NCI-H1417 treated with DMSO at 0.1 percent for 48 hours (cell line): ENCODE data around the gene CPXM2.

ENCODE experiments used
- DNase-seq: peaks from one replicate; lab custom pipeline; 2025; lab: John Stamatoyannopoulos, UW

The CPXM2 gene

GRCh38 chr10:123847686-123848432 lies 43.7 kb downstream of the CPXM2 start:
- DNase-seq, result no peak

- DNase-seq, result no peak
Observed at GRCh38 chr10:123843835-123844234, 47.8 kb downstream of the CPXM2 start.

GRCh38 chr10:123842692-123843385 lies 48.8 kb downstream of the CPXM2 start:
- DNase-seq, result no peak

DNA sequence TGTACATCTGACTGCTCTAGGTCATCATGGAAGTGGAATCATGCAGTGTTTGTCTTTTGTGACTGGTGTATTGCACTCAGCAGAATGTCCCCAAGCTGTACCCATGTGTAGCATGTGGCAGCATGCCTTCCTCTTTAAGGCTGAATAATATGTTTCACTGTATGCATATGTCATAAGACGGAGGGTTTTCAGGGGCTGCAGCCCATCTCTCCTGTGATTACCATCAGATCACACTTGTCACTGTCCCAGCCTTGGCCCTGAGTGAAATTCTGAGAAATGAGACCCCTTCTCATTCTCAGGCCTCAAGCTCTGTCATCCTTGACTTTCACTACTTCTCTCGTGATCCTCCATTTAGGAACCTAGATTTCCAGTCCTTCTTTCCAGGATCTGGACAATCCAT lies 50.0 kb downstream of the CPXM2 start:
- no peak for DNase-seq

- no peak for DNase-seq
Observed at GRCh38 chr10:123841115-123841514, 50.5 kb downstream of the CPXM2 start.

DNA sequence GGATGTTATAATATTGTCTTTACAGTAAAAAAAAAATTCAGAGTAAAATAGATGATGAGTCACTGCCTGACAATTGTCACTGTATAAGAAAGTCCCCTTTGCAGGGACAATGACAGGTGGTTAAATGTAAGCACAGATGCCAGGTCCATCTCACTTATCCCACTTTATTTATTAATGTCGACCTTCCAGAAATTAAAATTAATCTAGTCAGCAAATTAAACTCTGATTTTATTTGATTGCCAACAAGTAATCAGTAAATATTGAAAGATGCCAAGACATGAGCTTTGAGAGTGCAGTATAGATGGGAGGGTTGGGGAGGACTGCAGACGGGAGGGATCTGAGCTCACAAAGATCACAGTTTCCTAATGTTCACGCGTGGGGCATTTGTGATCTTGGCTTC lies 50.9 kb downstream of the CPXM2 start:
- DNase-seq, result no peak

- no peak for DNase-seq
Observed at GRCh38 chr10:123838596-123839310, 52.9 kb downstream of the CPXM2 start.

GRCh38 chr10:123837756-123838155 lies 53.9 kb downstream of the CPXM2 start:
- no peak for DNase-seq

- DNase-seq, result no peak
Observed at GRCh38 chr10:123836418-123837145, 55.0 kb downstream of the CPXM2 start.

DNA sequence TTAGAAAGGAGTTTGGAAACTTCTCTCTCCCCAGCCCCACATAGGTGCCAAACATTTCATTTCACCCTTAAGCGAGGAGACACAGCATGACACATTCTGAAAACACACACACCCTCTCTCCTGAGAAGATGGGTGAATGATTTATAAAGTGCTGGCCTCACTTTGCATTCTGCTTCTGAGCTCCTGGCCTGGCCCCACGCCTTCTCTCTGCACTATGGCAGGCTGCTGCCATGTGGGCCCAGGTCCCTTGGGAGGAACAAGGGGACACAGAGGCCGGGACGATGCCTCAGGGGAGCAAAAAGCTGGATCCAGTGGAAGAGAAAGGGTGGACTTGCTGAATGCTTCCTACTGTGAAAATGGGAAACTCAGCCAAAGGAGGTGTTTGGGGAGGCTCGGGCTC lies 56.0 kb downstream of the CPXM2 start:
- DNase-seq, result no peak

DNA sequence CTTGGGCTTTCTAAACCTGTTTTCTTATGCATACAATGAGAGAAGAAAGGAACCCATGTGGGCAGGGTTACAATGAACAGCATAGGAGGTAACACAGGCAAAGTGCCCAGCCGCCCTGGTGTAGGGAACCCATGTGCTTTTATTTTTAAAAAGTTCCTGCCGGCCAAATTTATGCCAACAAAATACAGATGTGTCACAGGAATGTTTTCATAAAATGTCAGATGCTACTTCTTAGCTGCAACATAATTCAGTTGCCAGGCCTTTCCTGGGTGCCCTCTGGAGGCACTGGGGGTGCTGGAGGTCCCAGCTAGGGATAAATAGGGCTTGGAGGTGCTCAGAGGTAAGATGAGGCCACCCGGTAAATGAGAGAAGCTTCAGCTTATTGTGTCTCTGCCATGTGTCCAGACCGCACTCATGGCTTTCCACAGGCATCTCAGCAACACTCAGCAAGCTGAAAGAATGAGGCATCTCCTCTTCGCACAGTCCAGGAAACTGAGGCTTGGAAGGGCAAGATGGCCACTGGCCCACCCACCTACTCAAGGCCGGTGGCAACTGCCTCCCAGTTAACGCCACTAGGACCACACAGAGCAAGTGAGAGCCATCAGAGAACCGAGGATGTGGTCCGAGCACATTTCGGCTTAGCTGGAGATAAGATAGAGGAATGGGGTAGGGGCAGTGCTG lies 58.3 kb downstream of the CPXM2 start:
- no peak for DNase-seq

- no peak for DNase-seq
Observed at GRCh38 chr10:123831259-123831658, 60.3 kb downstream of the CPXM2 start.

GRCh38 chr10:123821136-123821535 lies 70.5 kb downstream of the CPXM2 start:
- no peak for DNase-seq

DNA sequence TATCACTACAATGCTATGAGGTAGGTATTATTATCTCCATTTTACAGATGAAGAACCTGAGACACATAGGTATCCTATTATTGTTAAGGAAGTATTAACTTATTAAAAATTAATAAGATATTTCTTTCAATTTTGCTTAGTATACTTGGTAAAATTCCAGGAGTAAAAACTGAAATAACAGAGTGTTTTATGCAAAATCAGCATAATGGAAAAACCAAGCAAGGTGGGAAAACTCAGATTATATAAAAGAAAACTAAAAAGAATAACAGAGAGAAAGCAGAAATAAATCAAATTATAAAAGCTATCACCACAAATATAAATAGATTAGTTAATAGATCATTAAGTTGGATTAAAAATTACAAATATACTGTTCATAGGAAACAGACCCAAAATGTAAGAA lies 82.0 kb downstream of the CPXM2 start:
- DNase-seq, result no peak

DNA sequence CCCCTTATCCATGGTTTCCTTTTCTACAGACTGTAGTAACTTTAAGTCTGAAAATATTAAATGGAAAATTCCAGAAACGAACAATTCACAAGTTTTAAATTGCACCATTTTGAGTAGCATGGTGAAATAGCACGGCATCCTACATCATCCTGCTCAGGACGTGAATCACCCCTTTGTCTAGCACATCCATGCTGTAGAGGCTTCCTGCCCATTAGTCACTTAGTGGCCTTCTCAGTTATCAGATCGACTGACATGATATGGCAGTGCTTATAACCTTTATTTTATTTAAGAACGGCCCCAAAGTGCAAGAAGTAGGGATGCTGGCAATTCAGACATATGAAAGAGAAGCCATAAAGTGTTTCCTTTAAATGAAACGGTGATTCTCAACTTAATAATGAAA lies 82.7 kb downstream of the CPXM2 start:
- DNase-seq, result no peak

- DNase-seq, result no peak
Observed at GRCh38 chr10:123808286-123808685, 83.3 kb downstream of the CPXM2 start.

DNA sequence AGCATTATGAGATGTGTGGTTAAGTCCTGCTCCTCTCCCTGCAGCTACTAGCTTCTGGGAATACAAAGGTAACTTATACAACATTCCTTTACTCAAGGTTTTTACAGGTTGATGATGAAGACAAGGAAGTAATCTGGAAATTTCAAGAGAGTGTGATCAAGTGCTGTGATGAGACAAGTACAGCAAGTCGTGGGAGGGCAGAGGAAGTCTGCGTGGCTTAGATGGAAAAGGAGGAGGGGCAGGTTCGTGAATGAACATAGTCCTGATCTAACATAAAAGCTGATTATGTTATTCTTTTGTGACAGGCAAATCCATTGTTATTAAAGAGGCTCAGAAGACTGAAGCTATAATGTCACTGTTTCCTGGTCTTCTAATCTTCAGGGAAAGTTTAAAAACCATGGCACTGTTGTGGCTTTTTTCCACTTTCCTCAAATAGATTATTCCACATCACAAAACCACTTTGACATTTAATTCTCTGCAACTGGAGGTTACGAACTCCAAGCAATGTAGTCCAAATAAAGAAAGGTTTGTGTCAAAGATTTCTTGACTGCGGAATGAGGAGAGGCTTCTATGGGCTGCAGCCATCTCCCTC lies 84.1 kb downstream of the CPXM2 start:
- no peak for DNase-seq

DNA sequence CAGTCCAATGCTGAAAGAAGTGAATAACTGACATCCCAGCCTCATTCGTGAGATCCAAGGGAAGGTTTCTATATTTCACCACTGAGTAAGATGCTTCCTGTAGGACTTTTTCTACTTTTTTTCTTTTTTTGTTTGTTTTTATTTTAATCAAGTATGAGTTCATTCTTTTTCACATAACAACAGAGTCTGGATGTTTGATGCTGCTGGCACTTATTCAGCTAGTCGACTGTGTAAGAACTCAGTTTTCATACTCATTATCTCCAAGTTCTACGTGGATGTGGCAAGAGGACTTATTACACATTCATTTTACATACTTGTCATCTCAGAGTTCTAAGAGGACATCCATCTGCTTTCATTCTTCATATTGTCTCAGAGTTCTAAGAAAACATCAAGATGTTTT lies 86.9 kb downstream of the CPXM2 start:
- DNase-seq, result no peak

GRCh38 chr10:123800821-123801220 lies 90.8 kb downstream of the CPXM2 start:
- DNase-seq, result no peak

DNA sequence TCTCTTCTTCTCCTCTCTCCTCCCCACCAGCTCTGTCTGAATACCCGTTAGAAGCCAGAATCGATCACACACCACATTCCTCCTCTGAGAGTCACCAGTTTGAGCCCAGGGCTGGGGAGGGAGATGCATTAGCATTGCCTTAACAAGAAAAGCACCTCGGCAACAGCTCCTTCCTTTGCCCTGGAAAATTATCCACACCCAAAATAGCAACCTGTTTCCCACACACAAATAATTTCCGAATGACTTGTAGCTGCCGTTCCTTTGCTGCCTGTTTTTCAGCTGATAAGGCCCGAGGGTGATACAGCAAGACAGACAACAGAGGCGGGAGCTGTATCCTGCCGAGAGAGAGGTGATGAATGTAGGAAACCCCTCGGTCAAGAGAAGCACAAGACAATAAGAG lies 91.3 kb downstream of the CPXM2 start:
- no peak for DNase-seq

GRCh38 chr10:123798856-123799255 lies 92.8 kb downstream of the CPXM2 start:
- no peak for DNase-seq
